ENCODE data around the gene ADRA2B. TPM values are rescaled to one million over a fixed set of nuclear protein-coding genes. Genes with fewer than 3 reads are reported as not detected.
"Not testable (repeated sequence)": the region's sequence is repeated elsewhere in the genome, so short reads cannot be mapped to it uniquely, and the experiment has no call there.

ADRA2B gene
- total RNA-seq, 1 experiment from 2014 or later: 0.03 TPM

- Histone ChIP-seq H3K4me3 (no peak overlapping the region), H3K9me3 (no peaks in the 10 kb centered on the region), H3K27me3 (no peaks in the 10 kb centered on the region), H3K36me3 (no peaks in the 10 kb centered on the region)
- DNase-seq: no peak
Measured at GRCh38 chr2:96091711-96092572, 24.4 kb downstream of the ADRA2B start.

GRCh38 chr2:96091141-96091710 is 25.1 kb downstream of the ADRA2B start:
- no peak for DNase-seq
- Histone ChIP-seq H3K9me3 (no peaks in the 10 kb centered on the region), H3K4me3 (no peak overlapping the region), H3K36me3 (no peaks in the 10 kb centered on the region), H3K27me3 (no peaks in the 10 kb centered on the region)

GRCh38 chr2:96090196-96090926 is 26.0 kb downstream of the ADRA2B start:
- Histone ChIP-seq H3K9me3 (no peaks in the 10 kb centered on the region), H3K36me3 (no peaks in the 10 kb centered on the region), H3K4me3 (no peak overlapping the region), H3K27me3 (no peaks in the 10 kb centered on the region)
- no peak for DNase-seq

- Histone ChIP-seq H3K4me3 (no peak overlapping the region), H3K27me3 (no peaks in the 10 kb centered on the region), H3K36me3 (no peaks in the 10 kb centered on the region), H3K9me3 (no peaks in the 10 kb centered on the region)
- no peak for DNase-seq
Measured at GRCh38 chr2:96089356-96090195, 26.8 kb downstream of the ADRA2B start.

- no peak for DNase-seq
- H3K4me3 ChIP-seq: no peak overlapping the region
Measured at GRCh38 chr2:96088340-96089335, 27.7 kb downstream of the ADRA2B start.

GRCh38 chr2:96087130-96087529 is 29.2 kb downstream of the ADRA2B start:
- H3K36me3 ChIP-seq: no peaks in the 10 kb centered on the region
- no peaks in the 10 kb centered on the region for H3K9me3 ChIP-seq
- no peak for DNase-seq
- no peak overlapping the region for H3K4me3 ChIP-seq
- no peaks in the 10 kb centered on the region for H3K27me3 ChIP-seq

More at GRCh38 chr2:96088340-96089335, 27.7 kb downstream of the ADRA2B start:
- Histone ChIP-seq H3K27me3 (no peaks in the 10 kb centered on the region), H3K9me3 (no peaks in the 10 kb centered on the region), H3K36me3 (no peaks in the 10 kb centered on the region)

- Histone ChIP-seq H3K36me3 (no peaks in the 10 kb centered on the region), H3K27me3 (peaks cover 4% of the 10 kb centered on the region; the same call in 1 of the 2 replicates), H3K9me3 (no peaks in the 10 kb centered on the region), H3K4me3 (no peak overlapping the region)
- DNase-seq: no peak
Measured at GRCh38 chr2:96085541-96086355, 30.6 kb downstream of the ADRA2B start.

GRCh38 chr2:96084858-96085518 is 31.4 kb downstream of the ADRA2B start:
- not testable (repeated sequence) for H3K36me3 ChIP-seq, H3K4me3 ChIP-seq, H3K27me3 ChIP-seq, DNase-seq, H3K9me3 ChIP-seq

GRCh38 chr2:96083989-96084857 is 32.1 kb downstream of the ADRA2B start:
- Histone ChIP-seq H3K36me3 (no peaks in the 10 kb centered on the region), H3K9me3 (no peaks in the 10 kb centered on the region), H3K27me3 (peaks cover 4% of the 10 kb centered on the region; the same call in 1 of the 2 replicates), H3K4me3 (no peak overlapping the region)
- no peak for DNase-seq

GRCh38 chr2:96083064-96083939 is 33.1 kb downstream of the ADRA2B start:
- Histone ChIP-seq H3K9me3 (no peaks in the 10 kb centered on the region), H3K4me3 (no peak overlapping the region), H3K36me3 (no peaks in the 10 kb centered on the region), H3K27me3 (peaks cover 4% of the 10 kb centered on the region; the same call in 1 of the 2 replicates)
- DNase-seq: no peak

- no peak for DNase-seq
- H3K4me3 ChIP-seq: no peak overlapping the region
- H3K27me3 ChIP-seq: peaks cover 4% of the 10 kb centered on the region; the same call in 1 of the 2 replicates
- no peaks in the 10 kb centered on the region for H3K36me3 ChIP-seq
- H3K9me3 ChIP-seq: no peaks in the 10 kb centered on the region
Measured at GRCh38 chr2:96082211-96083063, 33.9 kb downstream of the ADRA2B start.

- Histone ChIP-seq H3K36me3 (no peaks in the 10 kb centered on the region), H3K9me3 (peaks cover 3% of the 10 kb centered on the region; the same call in 1 of the 2 replicates), H3K27me3 (peaks cover 4% of the 10 kb centered on the region; the same call in 1 of the 2 replicates), H3K4me3 (no peak overlapping the region)
- no peak for DNase-seq
Measured at GRCh38 chr2:96081042-96081441, 35.3 kb downstream of the ADRA2B start.

All from MG63 (cell line).